Body of pancreas (tissue), 4 donors: Measurements from ENCODE around the gene NSFL1C. TPM values are rescaled to one million over a fixed set of nuclear protein-coding genes. Genes with fewer than 3 reads are reported as not detected.
"Not testable (repeated sequence)": the region's sequence is repeated elsewhere in the genome, so short reads cannot be mapped to it uniquely, and the experiment has no call there.

ENCODE experiments used
- ATAC-seq: fragments of 150-250 bp; one replicate; pipeline ENCODE4 v1.9.1; 2016
- DNase-seq, 4 donors: peaks; one replicate each; pipeline ENCODE4 v3.0.0-alpha.2; 2019
- H3K27ac ChIP-seq, 4 donors: fragments of 200-600 bp; sonication (generic); 1 replicate in 3 of 4; 2 replicates in 1 of 4; pipeline versions ENCODE4 v1.5.1 to v1.6.1; 2016 to 2019; ENCODE audit warnings: mild to moderate bottlenecking in 1 of 4, mixed read lengths in 1 of 4, moderate library complexity in 1 of 4
- H3K27me3 ChIP-seq, 2 donors: fragments of 200-600 bp; sonication (generic); one replicate each; pipeline ENCODE4 v1.6.0; 2016; ENCODE audit warnings: mild to moderate bottlenecking in 1 of 2
- H3K36me3 ChIP-seq, 2 donors: fragments of 200-600 bp; sonication (generic); replicated peaks in 1 of 2; 2 replicates each; pipeline ENCODE4 v1.5.1; 2016; ENCODE audit warnings: low read depth in 2 of 2; ENCODE audit not compliant: insufficient read depth in 1 of 2
- H3K4me1 ChIP-seq: fragments of 200-600 bp; sonication (generic); one replicate; pipeline ENCODE4 v1.6.0; 2016
- H3K4me3 ChIP-seq, 2 donors: fragments of 200-600 bp; sonication (generic); 1 replicate in 1 of 2; 2 replicates in 1 of 2; pipeline ENCODE4 v1.5.1; 2016 to 2019
- H3K9me3 ChIP-seq, 3 donors: fragments of 200-600 bp; sonication (generic); 1 replicate in 2 of 3; 2 replicates in 1 of 3; pipeline ENCODE4 v1.5.1; 2016
- POLR2A ChIP-seq, 3 donors: fragments of 450-650 bp; IDR thresholded peaks; one replicate each; pipeline ENCODE4 v1.6.1; 2016; ENCODE audit warnings: antibody characterized with exemption in 3 of 3, mild to moderate bottlenecking in 2 of 3
- WGBS, 2 donors: methylation state at CpG; one replicate each; pipeline ENCODE4 v1.1.5; 2017; 5-methylcytosine and 5-hydroxymethylcytosine counted together
- intact Hi-C: fragments of 100-400 bp; cut with DNase I; formaldehyde crosslinking; loops from one replicate; pipeline ENCODE4 v1.15.1; 2023
- total RNA-seq, 2 donors: library from RNA; depleted of rRNA; stranded (reverse); fragments of >200 nt; gene quantifications; one replicate each; pipeline ENCODE4 v1.1.0, GENCODE V29; 2016
- TF ChIP-seq, protein P1 (sequence below), 7 experiments: fragments of 450-650 bp in 4 of 7; fragments of 200-600 bp in 3 of 7; sonication (generic) in 3 of 7; IDR thresholded peaks; one replicate each; pipeline ENCODE4 v1.5.1; 2016 to 2019; ENCODE audit warnings: antibody characterized with exemption in 7 of 7

The NSFL1C gene
- total RNA-seq, 2 donors from 2014 or later, result 23.1 to 33.7 TPM

DNA sequence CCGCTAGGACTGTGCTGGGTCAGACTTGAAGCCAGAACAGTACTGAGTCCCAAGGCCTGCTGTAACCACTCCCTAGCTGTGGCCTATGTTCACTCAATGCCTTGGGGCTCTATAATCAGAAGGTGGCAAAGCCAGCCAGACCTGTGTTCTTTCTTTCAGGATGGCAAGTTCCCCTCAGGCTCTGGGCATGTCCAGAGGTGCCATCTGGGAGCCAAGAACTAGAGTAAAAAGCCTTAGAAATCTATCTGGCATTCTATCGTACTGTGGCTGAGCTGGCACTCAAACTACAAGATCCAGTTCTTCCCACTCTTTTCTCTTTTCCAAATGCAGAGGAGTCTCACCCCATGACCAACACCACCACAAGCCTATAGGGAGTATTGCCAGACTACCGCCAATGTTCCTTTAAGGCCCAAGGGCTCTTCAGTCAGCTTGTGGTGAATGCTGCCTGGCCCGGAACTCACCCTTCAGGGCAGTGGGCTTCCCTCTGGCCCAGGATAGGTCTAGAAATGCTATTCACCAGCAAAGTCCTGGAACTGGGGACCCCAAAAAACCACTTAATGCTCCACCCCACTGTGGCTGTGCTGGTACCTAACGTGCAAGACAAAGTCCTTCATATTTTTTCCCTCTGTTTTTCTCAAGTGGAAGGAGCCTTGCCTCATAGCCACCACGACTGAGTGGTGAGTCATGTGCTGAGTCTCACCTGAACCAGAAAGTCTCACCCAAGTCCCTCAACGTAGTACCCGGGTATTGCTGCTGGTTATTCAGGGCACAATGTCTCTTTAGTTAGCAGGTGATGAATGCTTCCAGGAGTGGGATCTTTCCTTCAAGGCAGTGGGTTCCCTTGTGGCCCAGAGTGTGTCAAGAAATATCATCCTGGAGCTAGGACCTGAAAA is 33.1 kb upstream of the NSFL1C start:
- H3K27ac ChIP-seq, result no peak overlapping the region
- DNase-seq (no peak), ATAC-seq (no peak)
- WGBS, 2 donors, result 78 to 83% methylated on average over 8 of the region's 8 CpGs
- no peaks in the 10 kb centered on the region for H3K27me3 ChIP-seq
- no peaks in the 10 kb centered on the region for H3K36me3 ChIP-seq
- TF ChIP-seq, protein P1, sequence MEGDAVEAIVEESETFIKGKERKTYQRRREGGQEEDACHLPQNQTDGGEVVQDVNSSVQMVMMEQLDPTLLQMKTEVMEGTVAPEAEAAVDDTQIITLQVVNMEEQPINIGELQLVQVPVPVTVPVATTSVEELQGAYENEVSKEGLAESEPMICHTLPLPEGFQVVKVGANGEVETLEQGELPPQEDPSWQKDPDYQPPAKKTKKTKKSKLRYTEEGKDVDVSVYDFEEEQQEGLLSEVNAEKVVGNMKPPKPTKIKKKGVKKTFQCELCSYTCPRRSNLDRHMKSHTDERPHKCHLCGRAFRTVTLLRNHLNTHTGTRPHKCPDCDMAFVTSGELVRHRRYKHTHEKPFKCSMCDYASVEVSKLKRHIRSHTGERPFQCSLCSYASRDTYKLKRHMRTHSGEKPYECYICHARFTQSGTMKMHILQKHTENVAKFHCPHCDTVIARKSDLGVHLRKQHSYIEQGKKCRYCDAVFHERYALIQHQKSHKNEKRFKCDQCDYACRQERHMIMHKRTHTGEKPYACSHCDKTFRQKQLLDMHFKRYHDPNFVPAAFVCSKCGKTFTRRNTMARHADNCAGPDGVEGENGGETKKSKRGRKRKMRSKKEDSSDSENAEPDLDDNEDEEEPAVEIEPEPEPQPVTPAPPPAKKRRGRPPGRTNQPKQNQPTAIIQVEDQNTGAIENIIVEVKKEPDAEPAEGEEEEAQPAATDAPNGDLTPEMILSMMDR (IDR thresholded peaks at IDR 0.05), result no peak
- no peak for TF ChIP-seq POLR2A (IDR thresholded peaks at IDR 0.05)
- no peaks in the 10 kb centered on the region for H3K4me1 ChIP-seq
- intact Hi-C loops, result no loop called here
- no peaks in the 10 kb centered on the region for H3K9me3 ChIP-seq
- no peak overlapping the region for H3K4me3 ChIP-seq

DNA sequence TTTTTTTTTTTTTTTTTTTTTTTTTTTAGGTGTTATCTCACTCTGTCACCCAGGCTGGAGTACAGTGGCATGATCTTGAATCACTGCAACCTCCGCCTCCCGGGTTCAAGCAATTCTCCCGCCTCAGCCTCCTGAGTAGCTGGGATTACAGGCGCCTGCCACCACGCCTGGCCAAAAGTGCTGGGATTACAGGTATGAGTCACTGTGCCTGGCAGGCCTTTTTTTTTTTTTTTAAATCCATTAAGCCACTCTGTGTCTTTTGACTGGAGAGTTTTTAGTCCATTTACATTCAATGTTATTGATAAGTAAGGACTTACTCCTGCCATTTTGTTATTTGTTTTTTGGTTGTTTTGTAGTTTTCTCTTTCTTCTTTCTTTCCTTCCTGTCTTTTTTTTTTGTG is 30.7 kb upstream of the NSFL1C start:
- H3K27me3 ChIP-seq, H3K36me3 ChIP-seq, H3K27ac ChIP-seq, ATAC-seq, H3K9me3 ChIP-seq, H3K4me1 ChIP-seq, DNase-seq, intact Hi-C loops, H3K4me3 ChIP-seq: not testable (repeated sequence)
- WGBS, 2 donors, result 95 to 96% methylated on average over 5 of the region's 5 CpGs

DNA sequence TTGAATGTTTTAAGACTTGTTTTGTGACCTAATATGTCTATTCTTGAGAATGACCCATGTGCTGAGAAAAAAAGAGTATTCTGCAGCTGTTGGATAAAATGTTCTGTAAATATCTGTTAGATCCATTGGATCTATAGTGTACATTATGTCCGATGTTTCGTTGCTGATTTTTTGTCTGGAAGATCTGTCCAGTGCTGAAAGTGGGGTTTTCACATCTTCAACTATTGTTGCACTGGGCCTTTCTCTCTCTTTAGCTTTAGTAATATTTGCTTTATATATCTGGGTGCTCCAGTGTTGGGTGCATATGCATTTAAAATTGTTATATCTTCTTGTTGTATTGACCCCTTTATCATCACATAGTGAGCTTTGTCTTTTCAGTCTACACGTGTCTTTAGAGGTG is 30.3 kb upstream of the NSFL1C start:
- intact Hi-C loops, result no loop called here
- H3K4me1 ChIP-seq, result no peaks in the 10 kb centered on the region

DNA sequence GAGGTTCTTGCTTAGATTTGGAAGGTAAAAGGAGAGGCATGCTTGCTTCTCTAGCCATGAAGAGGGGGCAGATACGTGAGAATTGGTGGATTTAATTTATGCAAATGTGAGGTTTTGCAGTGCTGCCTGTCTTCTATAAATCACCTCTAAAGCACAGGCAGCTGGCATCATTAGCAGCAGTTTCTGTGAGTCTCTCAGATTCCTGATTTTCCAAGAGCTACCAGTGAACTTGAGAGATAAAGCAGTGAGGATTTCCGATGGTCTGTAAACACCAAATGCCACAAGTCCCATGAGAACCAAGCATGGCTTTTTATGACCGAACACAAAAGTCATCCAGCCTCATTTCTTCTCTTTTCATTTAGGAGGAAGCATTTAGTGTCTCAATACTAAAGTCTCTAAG is 27.8 kb upstream of the NSFL1C start:
- H3K9me3 ChIP-seq, result no peaks in the 10 kb centered on the region
- DNase-seq, result no peak
- H3K4me3 ChIP-seq, result no peak overlapping the region
- H3K36me3 ChIP-seq, result no peaks in the 10 kb centered on the region
- intact Hi-C loops, result no loop called here
- WGBS, 2 donors, result 2 to 18% methylated on average over 3 of the region's 3 CpGs
- no peak for TF ChIP-seq POLR2A (IDR thresholded peaks at IDR 0.05)
- TF ChIP-seq, protein P1 (IDR thresholded peaks at IDR 0.05), result no peak
- no peaks in the 10 kb centered on the region for H3K4me1 ChIP-seq
- H3K27me3 ChIP-seq, result no peaks in the 10 kb centered on the region
- no peak overlapping the region for H3K27ac ChIP-seq
- no peak for ATAC-seq

More for the DNA sequence above, 30.3 kb upstream of the NSFL1C start:
- Histone ChIP-seq H3K36me3 (no peaks in the 10 kb centered on the region), H3K4me3 (no peak overlapping the region), H3K27me3 (no peaks in the 10 kb centered on the region), H3K9me3 (no peaks in the 10 kb centered on the region), H3K27ac (no peak overlapping the region)
- 54 to 61% methylated on average over 3 of the region's 3 CpGs for WGBS, 2 donors
- TF ChIP-seq, protein P1 (IDR thresholded peaks at IDR 0.05), result no peak
- ATAC-seq (no peak), DNase-seq (no peak)

DNA sequence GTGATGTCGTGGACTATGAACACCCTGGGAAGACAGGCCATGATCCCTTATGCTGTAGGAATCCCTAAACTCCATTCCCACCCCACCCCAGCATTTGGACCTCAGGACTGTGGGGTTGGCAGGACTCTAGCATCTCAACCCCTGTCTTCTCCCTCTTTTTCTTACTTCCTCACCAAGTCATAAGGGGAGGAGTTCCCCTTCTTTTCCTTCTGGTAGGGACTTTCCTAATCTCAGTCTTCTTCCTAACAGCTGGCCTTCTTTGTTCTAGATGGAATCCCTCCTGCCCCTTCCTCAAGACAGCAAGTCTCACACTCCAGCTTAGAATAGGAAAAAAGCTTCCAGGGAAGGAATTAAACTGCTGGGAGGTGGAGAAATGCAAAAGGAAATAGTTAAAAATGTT is 26.9 kb upstream of the NSFL1C start:
- intact Hi-C loops, result no loop called here
- WGBS, 2 donors, result 40 to 71% methylated on average over 1 of the region's 1 CpG
- Histone ChIP-seq H3K9me3 (no peaks in the 10 kb centered on the region), H3K27ac (no peak overlapping the region), H3K4me1 (no peaks in the 10 kb centered on the region), H3K27me3 (no peaks in the 10 kb centered on the region), H3K4me3 (no peak overlapping the region), H3K36me3 (no peaks in the 10 kb centered on the region)
- no peak for ATAC-seq
- DNase-seq, result no peak
- TF ChIP-seq POLR2A (IDR thresholded peaks at IDR 0.05), result no peak
- TF ChIP-seq, protein P1 (IDR thresholded peaks at IDR 0.05), result no peak
